Endothelial cell (in vitro differentiated cells): ENCODE data around the gene SNX15. TPM values are rescaled to one million over a fixed set of nuclear protein-coding genes. Genes with fewer than 3 reads are reported as not detected.

Source experiments
- DNase-seq: peaks from one replicate; pipeline ENCODE4 v3.0.0; 2021; ENCODE audit warnings: low spot score
- H3K27ac Mint-ChIP-seq: one replicate; pipeline ENCODE4 v1.8.0; 2021; ENCODE audit warnings: mixed read lengths, inconsistent platforms; ENCODE audit not compliant: unreplicated experiment
- H3K27me3 Mint-ChIP-seq: one replicate; pipeline ENCODE4 v1.8.0; 2021; ENCODE audit warnings: mild to moderate bottlenecking, moderate library complexity, mixed read lengths, inconsistent platforms; ENCODE audit not compliant: unreplicated experiment
- H3K36me3 Mint-ChIP-seq: one replicate; pipeline ENCODE4 v1.8.0; 2021; ENCODE audit warnings: mild to moderate bottlenecking, low read depth, mixed read lengths, inconsistent platforms; ENCODE audit not compliant: unreplicated experiment
- H3K4me1 Mint-ChIP-seq: one replicate; pipeline ENCODE4 v1.8.0; 2021; ENCODE audit warnings: mild to moderate bottlenecking, mixed read lengths, inconsistent platforms; ENCODE audit not compliant: unreplicated experiment
- H3K4me3 Mint-ChIP-seq: one replicate; pipeline ENCODE4 v1.8.0; 2021; ENCODE audit warnings: mild to moderate bottlenecking, mixed read lengths, inconsistent platforms; ENCODE audit not compliant: unreplicated experiment
- H3K9me3 Mint-ChIP-seq: one replicate; pipeline ENCODE4 v1.8.0; 2021; ENCODE audit warnings: mixed read lengths, inconsistent platforms; ENCODE audit not compliant: unreplicated experiment
- CTCF ChIP-seq: fragments of 200-600 bp; sonication (generic); IDR thresholded peaks from one replicate; pipeline ENCODE4 v1.5.0; 2021; ENCODE audit warnings: antibody characterized with exemption; ENCODE audit not compliant: unreplicated experiment
- total RNA-seq: library from RNA; stranded (reverse); fragmentation: NEBNext Ultra II Directional; extraction: Animal tissue kit (Norgen Biotek cat#: 25700); gene quantifications from one replicate; pipeline ENCODE4 v1.2.1, GENCODE V29; 2021; ENCODE audit not compliant: unreplicated experiment

SNX15 gene
- total RNA-seq, 1 donor from 2014 or later: 19.4 TPM

GRCh38 chr11:65055538-65055937 lies 28.3 kb downstream of the SNX15 start:
- H3K27me3 Mint-ChIP-seq: no peaks in the 10 kb centered on the region
- no peak overlapping the region for H3K4me3 Mint-ChIP-seq
- H3K27ac Mint-ChIP-seq: no peak overlapping the region
- H3K9me3 Mint-ChIP-seq: no peaks in the 10 kb centered on the region
- no peak for TF ChIP-seq CTCF
- H3K4me1 Mint-ChIP-seq: no peaks in the 10 kb centered on the region
- no peaks in the 10 kb centered on the region for H3K36me3 Mint-ChIP-seq
- no peak for DNase-seq

- no peak for TF ChIP-seq CTCF
- H3K9me3 Mint-ChIP-seq: no peaks in the 10 kb centered on the region
- H3K36me3 Mint-ChIP-seq: no peaks in the 10 kb centered on the region
- H3K4me1 Mint-ChIP-seq: no peaks in the 10 kb centered on the region
- peaks cover 6% of the 10 kb centered on the region for H3K27me3 Mint-ChIP-seq
- DNase-seq: no peak
- H3K4me3 Mint-ChIP-seq: no peak overlapping the region
- H3K27ac Mint-ChIP-seq: no peak overlapping the region
These were observed 29.8 kb downstream of the SNX15 start for GRCh38 chr11:65056999-65057398.

- Mint-ChIP-seq H3K9me3 (no peaks in the 10 kb centered on the region), H3K4me3 (no peak overlapping the region), H3K4me1 (no peaks in the 10 kb centered on the region), H3K27ac (no peak overlapping the region), H3K36me3 (no peaks in the 10 kb centered on the region), H3K27me3 (peaks cover 9% of the 10 kb centered on the region)
- TF ChIP-seq CTCF: no peak
- no peak for DNase-seq
These were observed 30.3 kb downstream of the SNX15 start for GRCh38 chr11:65057526-65057925.

GRCh38 chr11:65058012-65058411 lies 30.8 kb downstream of the SNX15 start:
- Mint-ChIP-seq H3K9me3 (no peaks in the 10 kb centered on the region), H3K36me3 (no peaks in the 10 kb centered on the region), H3K4me1 (no peaks in the 10 kb centered on the region), H3K27ac (no peak overlapping the region), H3K27me3 (peaks cover 9% of the 10 kb centered on the region), H3K4me3 (no peak overlapping the region)
- no peak for DNase-seq
- no peak for TF ChIP-seq CTCF

GRCh38 chr11:65058419-65059054 lies 31.3 kb downstream of the SNX15 start, which contains the start of gene NAALADL1:
Gene NAALADL1 (minus strand): TSS chr11:65058553. CDS start chr11:65058521, 32 bp downstream.
- H3K27ac Mint-ChIP-seq: no peak within 1 kb of the TSS
- H3K4me1 Mint-ChIP-seq: no peaks in the 10 kb centered on the region
- TF ChIP-seq CTCF: no peak
- H3K9me3 Mint-ChIP-seq: no peaks in the 10 kb centered on the region
- peaks cover 9% of the 10 kb centered on the region for H3K27me3 Mint-ChIP-seq
- DNase-seq: no peak
- H3K36me3 Mint-ChIP-seq: no peaks in the 10 kb centered on the region
- H3K4me3 Mint-ChIP-seq: no peak within 1 kb of the TSS
